ENCODE measurements around the gene GRIP2. TPM values are rescaled to one million over a fixed set of nuclear protein-coding genes. Genes with fewer than 3 reads are reported as not detected.

Gene GRIP2
- total RNA-seq, 1 donor: 1.7 TPM

GRCh38 chr3:14531856-14532395 is 8.2 kb downstream of the GRIP2 start:
- H3K4me3 ChIP-seq (ENCODE audit: low read depth, low read length): no peak overlapping the region
- DNase-seq (ENCODE audit: low read depth): no peak
- TF ChIP-seq, protein P1, sequence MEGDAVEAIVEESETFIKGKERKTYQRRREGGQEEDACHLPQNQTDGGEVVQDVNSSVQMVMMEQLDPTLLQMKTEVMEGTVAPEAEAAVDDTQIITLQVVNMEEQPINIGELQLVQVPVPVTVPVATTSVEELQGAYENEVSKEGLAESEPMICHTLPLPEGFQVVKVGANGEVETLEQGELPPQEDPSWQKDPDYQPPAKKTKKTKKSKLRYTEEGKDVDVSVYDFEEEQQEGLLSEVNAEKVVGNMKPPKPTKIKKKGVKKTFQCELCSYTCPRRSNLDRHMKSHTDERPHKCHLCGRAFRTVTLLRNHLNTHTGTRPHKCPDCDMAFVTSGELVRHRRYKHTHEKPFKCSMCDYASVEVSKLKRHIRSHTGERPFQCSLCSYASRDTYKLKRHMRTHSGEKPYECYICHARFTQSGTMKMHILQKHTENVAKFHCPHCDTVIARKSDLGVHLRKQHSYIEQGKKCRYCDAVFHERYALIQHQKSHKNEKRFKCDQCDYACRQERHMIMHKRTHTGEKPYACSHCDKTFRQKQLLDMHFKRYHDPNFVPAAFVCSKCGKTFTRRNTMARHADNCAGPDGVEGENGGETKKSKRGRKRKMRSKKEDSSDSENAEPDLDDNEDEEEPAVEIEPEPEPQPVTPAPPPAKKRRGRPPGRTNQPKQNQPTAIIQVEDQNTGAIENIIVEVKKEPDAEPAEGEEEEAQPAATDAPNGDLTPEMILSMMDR (IDR thresholded peaks at IDR 0.05; ENCODE audit: insufficient read depth, low read depth, low read length): no peak

DNA sequence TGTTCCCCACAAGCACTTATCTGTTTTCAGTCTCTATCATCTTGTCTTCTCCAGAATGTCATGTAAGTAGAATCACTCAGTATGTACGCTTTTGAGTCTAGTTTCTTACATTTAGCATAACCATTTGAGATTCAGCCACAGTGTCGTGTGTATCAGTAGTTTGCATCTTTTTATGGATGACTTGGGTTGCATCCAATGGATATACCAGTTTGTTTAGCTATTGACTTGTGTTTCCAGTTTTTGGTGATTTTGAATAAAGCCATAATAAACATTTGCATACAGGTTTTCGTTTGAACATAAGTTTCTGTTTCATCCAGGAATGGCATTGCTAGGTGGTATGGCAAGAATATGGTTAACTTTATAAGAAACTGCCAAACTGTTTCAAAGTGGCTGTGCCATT is 12.1 kb downstream of the GRIP2 start:
- no peak for DNase-seq (ENCODE audit: low read depth)
- H3K4me3 ChIP-seq (ENCODE audit: low read depth, low read length): no peak overlapping the region
- TF ChIP-seq, protein P1 (IDR thresholded peaks at IDR 0.05; ENCODE audit: insufficient read depth, low read depth, low read length): no peak

DNA sequence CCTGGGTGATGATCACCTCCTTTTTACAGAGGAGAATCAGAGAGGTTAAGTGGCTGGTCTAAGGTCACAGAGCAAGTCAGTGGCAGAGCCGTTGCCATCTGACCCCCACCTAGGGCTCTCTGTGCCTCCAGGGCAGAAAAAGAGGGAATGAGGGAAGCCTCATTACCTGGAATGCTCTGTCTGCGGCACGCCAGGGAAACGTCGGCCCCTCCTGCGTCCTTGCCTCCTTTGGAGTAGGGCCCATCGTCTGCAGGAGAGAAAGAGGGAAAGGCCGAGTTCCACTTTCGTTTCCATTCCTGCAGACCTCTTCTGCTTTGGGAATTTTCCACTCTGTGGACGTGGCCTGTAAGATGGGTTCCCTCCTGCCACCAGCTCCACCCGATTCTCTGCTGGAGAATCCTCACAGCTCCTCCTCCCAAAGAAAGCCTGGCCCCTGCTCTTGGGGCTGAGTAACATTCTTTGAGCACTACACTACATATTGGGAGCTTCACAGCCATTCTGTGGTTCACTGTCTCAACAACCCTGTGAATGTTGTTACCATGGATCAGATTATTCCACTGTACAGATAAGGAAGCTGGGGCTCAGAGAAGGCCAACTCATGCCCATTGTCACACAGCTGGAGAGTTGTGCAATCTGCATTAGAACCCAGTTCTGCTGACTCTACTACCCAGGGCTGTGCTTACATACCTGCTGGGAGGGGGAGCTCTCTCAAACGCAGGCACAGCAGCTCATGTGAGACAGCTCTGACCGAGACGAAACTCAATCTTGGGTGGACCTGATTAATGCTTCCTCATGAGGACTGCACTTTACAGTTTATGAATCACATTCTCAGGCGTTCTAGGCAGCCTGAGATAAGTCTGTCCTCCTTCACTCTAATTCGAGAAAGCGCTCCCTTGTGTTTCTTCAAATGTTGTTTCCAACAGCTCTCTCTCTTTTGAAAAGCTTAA is 14.2 kb downstream of the GRIP2 start:
- TF ChIP-seq, protein P1 (IDR thresholded peaks at IDR 0.05; ENCODE audit: insufficient read depth, low read depth, low read length): no peak
- peak; percentile 89 for DNase-seq (ENCODE audit: low read depth)
- H3K4me3 ChIP-seq (ENCODE audit: low read depth, low read length): peak overlapping the region; percentile 48

DNA sequence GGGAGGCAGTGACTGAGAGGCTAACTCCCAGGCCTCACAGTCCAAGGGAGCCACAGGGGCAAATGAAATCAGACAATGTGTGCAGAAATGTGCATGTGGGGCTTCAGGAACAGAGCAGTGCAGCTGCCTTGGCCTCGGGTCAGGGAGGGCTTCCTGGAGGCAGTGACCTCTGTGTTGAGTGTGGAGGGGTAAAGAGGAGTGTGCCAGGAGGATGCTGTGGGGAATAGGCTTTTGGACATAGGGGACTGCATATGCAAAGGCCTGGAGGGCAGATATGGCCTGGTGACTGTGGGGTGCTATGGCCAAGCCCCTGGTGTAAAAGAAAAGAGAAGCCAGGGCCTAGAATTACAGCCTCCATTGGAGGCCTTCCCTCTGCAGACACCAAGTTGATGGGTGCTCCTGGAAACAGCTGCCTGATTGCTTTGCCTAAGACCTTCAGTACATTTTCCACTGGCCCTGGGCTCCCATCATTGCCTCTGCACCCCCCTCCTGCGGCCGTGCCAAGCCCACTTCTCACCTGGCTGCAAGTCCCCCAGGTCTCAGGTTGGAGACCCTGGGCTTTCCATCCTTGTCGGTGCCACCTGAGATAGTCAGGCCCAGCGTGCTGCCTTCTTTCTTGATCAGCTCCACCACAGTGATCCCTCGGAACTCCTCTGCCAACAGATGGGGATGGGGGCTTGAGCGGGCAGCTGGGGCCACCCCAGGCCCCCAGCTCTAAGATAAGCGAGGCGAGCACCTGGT is 15.1 kb downstream of the GRIP2 start:
- H3K4me3 ChIP-seq (ENCODE audit: low read depth, low read length): peak overlapping the region; percentile 48
- TF ChIP-seq, protein P1 (IDR thresholded peaks at IDR 0.05; ENCODE audit: insufficient read depth, low read depth, low read length): no peak
- DNase-seq (ENCODE audit: low read depth): no peak

GRCh38 chr3:14524311-14524711 is 15.8 kb downstream of the GRIP2 start:
- no peak for DNase-seq (ENCODE audit: low read depth)
- TF ChIP-seq, protein P1 (IDR thresholded peaks at IDR 0.05; ENCODE audit: insufficient read depth, low read depth, low read length): no peak
- no peak overlapping the region for H3K4me3 ChIP-seq (ENCODE audit: low read depth, low read length)

DNA sequence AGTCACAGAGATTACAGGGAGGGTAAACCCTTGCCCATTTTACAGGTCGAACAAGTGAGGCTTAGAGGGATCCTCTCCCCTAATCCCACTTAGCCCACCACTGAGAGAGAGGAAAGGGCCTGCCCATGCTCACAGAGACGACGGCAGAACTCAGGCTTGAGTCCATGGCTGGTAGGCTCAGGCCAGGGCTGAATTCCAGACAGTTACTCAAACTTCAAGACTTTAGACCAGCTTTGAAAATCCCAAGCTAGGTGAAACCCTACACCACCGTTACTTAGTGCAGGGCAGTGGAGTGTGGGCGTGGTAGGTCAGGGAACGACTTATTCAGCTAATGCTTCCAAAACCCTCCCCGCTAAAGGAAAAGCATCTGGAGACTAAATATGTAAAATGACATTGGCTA is 16.4 kb downstream of the GRIP2 start:
- TF ChIP-seq, protein P1 (IDR thresholded peaks at IDR 0.05; ENCODE audit: insufficient read depth, low read depth, low read length): no peak

More for the DNA sequence above, 16.4 kb downstream of the GRIP2 start:
- peak; percentile 45 for DNase-seq (ENCODE audit: low read depth)
- no peak overlapping the region for H3K4me3 ChIP-seq (ENCODE audit: low read depth, low read length)

Data from fibroblast of villous mesenchyme (primary cell).